ENCODE results near the gene GARRE1. TPM values are rescaled to one million over a fixed set of nuclear protein-coding genes. Genes with fewer than 3 reads are reported as not detected.
"Not testable (repeated sequence)": the region's sequence is repeated elsewhere in the genome, so short reads cannot be mapped to it uniquely, and the experiment has no call there.

GARRE1 gene
- total RNA-seq, 1 donor, result 16.8 TPM

DNA sequence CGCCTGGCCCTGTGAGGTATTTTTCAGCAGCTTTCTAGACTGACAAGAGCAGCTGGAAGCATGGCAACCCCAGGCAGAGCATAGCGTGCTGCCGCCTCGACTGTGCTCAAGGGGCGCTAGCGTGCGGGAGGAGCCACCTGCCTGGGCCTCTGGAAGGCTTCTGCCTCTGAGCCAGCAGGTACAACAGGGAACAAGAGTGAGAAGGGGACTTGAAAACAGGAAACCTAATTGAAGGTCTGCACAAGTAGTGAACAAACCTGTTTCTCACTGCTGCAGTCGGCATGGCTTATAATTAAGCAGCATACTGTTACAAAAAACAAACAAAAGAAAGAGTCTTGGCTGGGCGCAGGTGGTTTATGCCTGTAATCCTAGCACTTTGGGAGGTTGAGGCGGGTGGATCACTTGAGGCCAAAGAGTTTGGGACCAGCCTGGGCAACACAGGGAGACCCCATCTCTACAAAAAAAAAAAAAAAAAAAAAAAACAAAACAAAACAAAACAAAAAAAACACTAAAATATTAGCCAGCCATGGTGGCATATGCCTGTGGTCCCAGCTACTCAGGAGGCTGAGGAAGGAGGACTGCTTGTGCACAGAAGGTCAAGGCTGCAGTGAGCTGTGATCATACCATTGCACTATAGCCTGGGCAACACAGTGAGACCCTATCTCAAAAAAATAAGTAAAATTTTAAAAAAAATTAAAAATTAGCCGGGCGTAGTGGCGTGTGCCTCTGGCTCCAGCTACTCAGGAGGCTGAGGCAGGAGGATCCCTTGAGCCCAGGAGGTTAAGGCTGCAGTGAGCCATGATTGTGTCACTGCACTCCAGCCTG is 12.6 kb upstream of the GARRE1 start:
- no peak for DNase-seq (ENCODE audit: low read depth)
- H3K4me3 ChIP-seq (ENCODE audit: low read depth, low read length), result no peak overlapping the region
- TF ChIP-seq, protein P1, sequence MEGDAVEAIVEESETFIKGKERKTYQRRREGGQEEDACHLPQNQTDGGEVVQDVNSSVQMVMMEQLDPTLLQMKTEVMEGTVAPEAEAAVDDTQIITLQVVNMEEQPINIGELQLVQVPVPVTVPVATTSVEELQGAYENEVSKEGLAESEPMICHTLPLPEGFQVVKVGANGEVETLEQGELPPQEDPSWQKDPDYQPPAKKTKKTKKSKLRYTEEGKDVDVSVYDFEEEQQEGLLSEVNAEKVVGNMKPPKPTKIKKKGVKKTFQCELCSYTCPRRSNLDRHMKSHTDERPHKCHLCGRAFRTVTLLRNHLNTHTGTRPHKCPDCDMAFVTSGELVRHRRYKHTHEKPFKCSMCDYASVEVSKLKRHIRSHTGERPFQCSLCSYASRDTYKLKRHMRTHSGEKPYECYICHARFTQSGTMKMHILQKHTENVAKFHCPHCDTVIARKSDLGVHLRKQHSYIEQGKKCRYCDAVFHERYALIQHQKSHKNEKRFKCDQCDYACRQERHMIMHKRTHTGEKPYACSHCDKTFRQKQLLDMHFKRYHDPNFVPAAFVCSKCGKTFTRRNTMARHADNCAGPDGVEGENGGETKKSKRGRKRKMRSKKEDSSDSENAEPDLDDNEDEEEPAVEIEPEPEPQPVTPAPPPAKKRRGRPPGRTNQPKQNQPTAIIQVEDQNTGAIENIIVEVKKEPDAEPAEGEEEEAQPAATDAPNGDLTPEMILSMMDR (IDR thresholded peaks at IDR 0.05; ENCODE audit: insufficient read depth, low read depth, low read length), result no peak

DNA sequence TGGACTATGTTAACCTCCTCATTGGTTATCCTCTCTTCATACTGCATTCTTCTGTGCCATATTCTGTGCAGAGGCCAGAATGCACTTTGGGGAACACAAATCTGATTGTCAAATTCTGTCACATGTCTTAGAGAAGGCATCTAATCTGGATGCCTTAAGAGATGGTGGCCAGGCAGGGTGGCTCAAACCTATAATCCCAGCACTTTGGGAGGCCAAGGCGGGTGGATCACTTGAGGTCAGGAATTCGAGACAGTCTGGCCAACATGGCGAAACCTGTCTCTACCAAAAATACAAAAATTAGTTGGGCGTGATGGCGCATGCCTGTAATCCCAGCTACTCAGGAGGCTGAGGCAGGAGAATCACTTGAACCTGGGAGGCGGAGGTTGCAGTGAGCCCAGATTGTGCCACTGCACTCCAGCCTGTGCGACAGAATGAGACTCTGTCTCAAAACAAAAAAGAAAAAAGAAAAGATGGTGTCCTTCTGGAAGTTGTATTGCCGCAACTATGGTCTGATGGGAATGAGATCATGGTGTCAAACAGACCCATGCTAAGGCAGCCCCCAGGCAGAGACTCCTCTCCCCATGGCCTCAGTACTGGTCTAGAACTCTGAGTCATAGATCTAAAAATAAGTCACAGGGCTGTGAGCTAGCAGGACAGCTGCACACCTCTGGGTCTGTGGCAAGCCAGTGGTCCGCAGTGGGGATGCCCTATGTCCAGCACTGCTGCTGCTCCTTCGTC is 11.0 kb upstream of the GARRE1 start:
- DNase-seq (ENCODE audit: low read depth), result peak; percentile 44
- H3K4me3 ChIP-seq (ENCODE audit: low read depth, low read length), result not testable (repeated sequence)

DNA sequence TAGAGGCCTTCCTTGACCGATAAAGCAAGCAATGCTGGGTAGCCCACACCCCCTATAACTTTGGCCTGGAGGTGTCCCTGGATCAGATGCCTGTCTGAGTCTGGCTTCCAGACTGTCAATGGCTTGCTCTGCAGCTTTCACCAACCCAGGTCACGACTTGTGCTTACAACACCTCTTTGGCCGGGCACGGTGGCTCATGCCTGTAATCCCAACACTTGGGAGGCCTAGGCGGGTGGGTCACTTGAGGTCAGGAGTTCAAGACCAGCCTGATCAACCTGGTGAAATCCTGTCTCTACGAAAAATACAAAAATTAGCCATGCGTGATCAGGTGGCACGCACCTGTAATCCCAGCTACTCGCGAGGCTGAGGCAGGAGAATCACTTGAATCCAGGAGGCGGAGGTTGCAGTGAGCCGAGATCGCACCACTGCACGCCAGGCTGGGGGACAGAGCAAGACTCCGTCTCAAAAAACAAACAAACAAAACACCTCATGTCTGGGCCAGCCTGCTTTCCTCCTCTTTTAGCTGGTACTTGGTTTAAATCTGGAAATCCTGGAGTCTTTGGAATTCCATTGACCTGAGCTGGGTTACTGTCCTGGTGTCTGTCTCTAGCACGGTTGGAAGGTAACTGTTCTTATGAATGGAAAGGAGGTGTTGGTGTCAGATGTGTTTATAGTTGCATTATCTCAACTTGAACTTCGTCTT is 10.3 kb upstream of the GARRE1 start:
- TF ChIP-seq, protein P1 (IDR thresholded peaks at IDR 0.05; ENCODE audit: insufficient read depth, low read depth, low read length), result no peak
- no peak overlapping the region for H3K4me3 ChIP-seq (ENCODE audit: low read depth, low read length)
- DNase-seq (ENCODE audit: low read depth), result no peak

DNA sequence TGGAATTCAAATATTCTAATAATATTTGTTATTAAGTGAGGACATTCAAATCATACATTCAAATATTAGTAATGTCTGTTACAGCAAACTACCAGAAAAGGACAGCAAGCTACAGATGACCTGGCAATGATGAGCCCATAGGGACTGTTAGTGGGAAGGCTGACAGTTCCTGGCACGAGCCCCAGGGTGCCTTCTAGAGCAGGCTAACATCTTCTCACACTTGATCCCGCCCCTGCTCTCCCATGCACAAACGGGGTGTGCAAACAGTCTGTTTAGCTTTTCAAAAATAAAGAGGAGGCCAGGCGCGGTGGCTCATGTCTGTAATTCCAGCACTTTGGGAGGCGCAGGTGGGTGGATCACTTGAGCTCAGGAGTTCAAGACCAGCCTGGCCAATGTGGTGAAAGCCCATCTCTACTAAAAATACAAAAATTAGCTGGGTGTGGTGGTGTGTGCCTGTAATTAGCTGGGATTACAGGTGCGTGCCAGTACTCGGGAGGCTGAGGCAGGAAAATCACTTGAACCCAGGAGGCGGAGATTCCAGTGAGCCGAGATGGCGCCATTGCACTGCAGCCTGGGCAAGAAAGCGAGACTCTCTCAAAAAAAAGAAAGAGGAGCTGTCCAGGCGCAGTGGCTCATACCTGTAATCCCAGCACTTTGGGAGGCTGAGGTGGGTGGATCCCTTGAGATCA is 9.6 kb upstream of the GARRE1 start:
- no peak overlapping the region for H3K4me3 ChIP-seq (ENCODE audit: low read depth, low read length)
- DNase-seq (ENCODE audit: low read depth), result peak; percentile 35
- TF ChIP-seq, protein P1 (IDR thresholded peaks at IDR 0.05; ENCODE audit: insufficient read depth, low read depth, low read length), result no peak

DNA sequence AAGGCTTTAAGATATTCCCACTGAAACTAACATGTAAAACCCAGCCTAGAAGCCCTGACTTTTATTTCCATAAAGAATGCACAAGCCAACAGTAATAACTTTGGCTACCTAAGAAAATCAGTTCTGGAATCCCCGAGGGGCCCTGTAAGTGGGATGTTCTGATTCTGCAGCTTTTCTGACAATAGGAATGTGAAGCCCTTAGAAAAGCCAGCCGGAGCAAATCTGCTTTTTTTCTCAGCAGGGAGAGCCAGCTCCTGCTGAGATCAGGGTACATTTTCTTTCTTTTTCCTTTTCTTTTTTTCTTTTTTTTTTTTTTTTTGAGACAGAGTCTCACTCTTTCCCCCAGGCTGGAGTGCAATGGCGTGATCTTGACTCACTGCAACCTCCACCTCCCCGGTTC is 8.0 kb upstream of the GARRE1 start:
- H3K4me3 ChIP-seq (ENCODE audit: low read depth, low read length), result no peak overlapping the region
- TF ChIP-seq, protein P1 (IDR thresholded peaks at IDR 0.05; ENCODE audit: insufficient read depth, low read depth, low read length), result no peak
- DNase-seq (ENCODE audit: low read depth), result no peak

DNA sequence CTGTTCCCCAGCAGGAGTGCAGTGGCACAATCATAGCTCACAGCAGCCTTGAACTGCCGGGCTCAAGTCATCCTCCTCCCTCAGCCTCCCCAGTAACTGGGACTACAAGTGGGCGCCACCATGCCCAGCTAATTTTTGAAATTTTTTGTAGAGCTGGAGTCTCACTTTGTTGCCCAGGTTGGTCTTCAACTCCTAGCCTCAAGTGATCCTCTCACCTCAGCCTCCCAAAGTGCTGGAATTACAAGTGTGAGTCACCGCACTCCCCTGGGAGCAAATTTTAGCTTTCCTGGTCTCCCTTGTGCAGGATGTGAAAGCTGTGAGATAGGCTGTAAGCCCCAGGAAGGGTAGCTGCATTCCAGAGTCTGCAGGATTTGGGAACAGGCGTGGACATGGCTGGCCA is 5.4 kb upstream of the GARRE1 start:
- H3K4me3 ChIP-seq (ENCODE audit: low read depth, low read length), result no peak overlapping the region
- TF ChIP-seq, protein P1 (IDR thresholded peaks at IDR 0.05; ENCODE audit: insufficient read depth, low read depth, low read length), result no peak
- DNase-seq (ENCODE audit: low read depth), result no peak

DNA sequence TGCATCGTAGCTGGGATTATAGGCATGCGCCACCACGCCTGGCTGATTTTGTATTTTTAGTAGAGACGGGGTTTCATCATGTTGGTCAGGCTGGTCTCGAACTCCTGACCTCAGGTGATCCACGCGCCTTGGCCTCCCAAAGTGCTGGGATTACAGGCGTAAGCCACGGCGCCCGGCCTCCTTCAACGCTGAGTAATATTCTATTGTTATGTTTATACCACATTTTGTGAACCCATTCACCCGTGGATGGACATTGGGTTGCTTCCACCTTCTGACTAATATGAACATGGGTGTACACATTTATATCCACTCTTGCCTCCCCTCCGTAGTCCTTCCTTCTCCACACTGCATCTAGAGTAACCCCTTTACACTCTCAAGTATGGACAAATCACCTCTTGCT is 1.2 kb upstream of the GARRE1 start:
- DNase-seq (ENCODE audit: low read depth), result not testable (repeated sequence)

DNA sequence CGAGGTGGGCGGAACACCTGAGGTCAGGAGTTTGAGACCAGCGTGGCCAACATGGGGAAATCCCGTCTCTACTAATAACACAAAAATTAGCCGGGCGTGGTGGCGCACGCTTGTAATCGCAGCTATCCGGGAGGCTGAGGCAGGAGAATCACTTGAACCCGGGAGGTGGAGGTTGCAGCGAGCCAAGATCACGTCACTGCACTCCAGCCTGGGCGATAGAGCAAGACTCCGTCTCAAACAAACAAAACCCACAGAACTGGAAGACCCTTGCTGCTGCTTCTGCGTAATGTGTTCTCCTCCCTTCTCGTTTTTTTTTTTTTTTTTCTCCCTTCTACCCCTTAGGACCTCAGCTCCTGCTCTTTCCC is 691 bp upstream of the GARRE1 start:
- not testable (repeated sequence) for DNase-seq (ENCODE audit: low read depth)
- peak overlapping the region; percentile 77 for H3K4me3 ChIP-seq (ENCODE audit: low read depth, low read length)

More for the DNA sequence above, 1.2 kb upstream of the GARRE1 start:
- not testable (repeated sequence) for H3K4me3 ChIP-seq (ENCODE audit: low read depth, low read length)
